Aorta (tissue), 5 donors: ENCODE measurements around the gene GAK. TPM values are rescaled to one million over a fixed set of nuclear protein-coding genes. Genes with fewer than 3 reads are reported as not detected.

ENCODE experiments used
- ATAC-seq: fragments of 200-7000 bp; cut with Tn5 transposase; one replicate; pipeline ENCODE4 v1.9.1; 2022; ENCODE audit warnings: moderate library complexity; ENCODE audit not compliant: low FRiP score
- DNase-seq, 2 donors: peaks; one replicate each; pipeline ENCODE4 v3.0.0-alpha.2; 2020
- H3K27ac ChIP-seq, 2 donors: one replicate each; pipeline ENCODE4 v1.5.1; 2013; ENCODE audit warnings: low read length in 2 of 2, mild to moderate bottlenecking in 2 of 2, moderate library complexity in 2 of 2, control low read depth in 1 of 2, inconsistent platforms in 1 of 2, low read depth in 1 of 2
- H3K27me3 ChIP-seq, 2 donors: one replicate each; pipeline ENCODE4 v1.6.1; 2013; ENCODE audit warnings: control low read depth in 1 of 2, low read length in 1 of 2, mild to moderate bottlenecking in 1 of 2, moderate library complexity in 1 of 2; ENCODE audit not compliant: insufficient read depth in 2 of 2, control insufficient read depth in 1 of 2
- H3K36me3 ChIP-seq, 2 donors: one replicate each; pipeline ENCODE4 v1.6.1; 2013; ENCODE audit warnings: control low read depth in 1 of 2, low read length in 1 of 2, mild to moderate bottlenecking in 1 of 2; ENCODE audit not compliant: insufficient read depth in 2 of 2, control insufficient read depth in 1 of 2
- H3K4me1 ChIP-seq, 2 donors: one replicate each; pipeline ENCODE4 v1.6.1; 2013; ENCODE audit warnings: low read length in 2 of 2, control low read depth in 1 of 2, mild to moderate bottlenecking in 1 of 2, moderate library complexity in 1 of 2; ENCODE audit not compliant: insufficient read depth in 2 of 2, control insufficient read depth in 1 of 2
- H3K4me3 ChIP-seq, 2 donors: one replicate each; pipeline ENCODE4 v1.5.1; 2013; ENCODE audit warnings: low read length in 2 of 2, control low read depth in 1 of 2, mild to moderate bottlenecking in 1 of 2
- H3K9me3 ChIP-seq: one replicate; pipeline ENCODE4 v1.6.1; 2013; ENCODE audit warnings: mild to moderate bottlenecking, low read length; ENCODE audit not compliant: control insufficient read depth
- WGBS, 2 donors: extraction: QIAGEN DNeasy Blood & Tissue Kit; methylation state at CpG; one replicate each; pipeline ENCODE4 v1.1.7; 2013; 5-methylcytosine and 5-hydroxymethylcytosine counted together
- intact Hi-C, 2 donors: fragments of 100-400 bp; cut with DNase I; formaldehyde crosslinking; loops; one replicate each; pipeline versions ENCODE4 v1.14.2 to v1.15.0; 2022
- polyA plus RNA-seq, 2 donors: library from polyadenylated mRNA; stranded (reverse); fragments of 200-250 nt; gene quantifications; one replicate each; pipeline ENCODE4 v1.2.3, GENCODE V29; 2013
- total RNA-seq, 2 donors: library from RNA; stranded (reverse); fragmentation: NEBNext Ultra II Directional; extraction: Animal tissue kit (Norgen Biotek cat#: 25700); gene quantifications; one replicate each; pipeline ENCODE4 v1.2.1, GENCODE V29; 2021
- donor health status: healthy with polysubstance abuse.
- donor health status: Bipolar disorder and iron deficiency.
- donor health status: DM: no; HTN: no; CAD: no.
- donor health status: DM: no; HTN: no; CAD: no.
- donor health status: DM: yes; HTN: yes; CAD: no.

The GAK gene
- total and polyA plus RNA-seq, 4 donors, result 52.0 to 300 (median 94.4) TPM

GRCh38 chr4:960140-960635, 28.1 kb upstream of the GAK start:
- intact Hi-C loops, result no loop called here
- ATAC-seq (no peak), DNase-seq (peak in 1 of 2 donors; percentile 62)
- 79 to 86% methylated on average over 14 to 16 of the region's 16 CpGs for WGBS, 2 donors
- H3K4me1 ChIP-seq, result no peaks in the 10 kb centered on the region
- no peak overlapping the region for H3K4me3 ChIP-seq
- no peaks in the 10 kb centered on the region for H3K27me3 ChIP-seq
- H3K36me3 ChIP-seq, result no peaks in the 10 kb centered on the region
- H3K27ac ChIP-seq, result no peak overlapping the region
- no peaks in the 10 kb centered on the region for H3K9me3 ChIP-seq

DNA sequence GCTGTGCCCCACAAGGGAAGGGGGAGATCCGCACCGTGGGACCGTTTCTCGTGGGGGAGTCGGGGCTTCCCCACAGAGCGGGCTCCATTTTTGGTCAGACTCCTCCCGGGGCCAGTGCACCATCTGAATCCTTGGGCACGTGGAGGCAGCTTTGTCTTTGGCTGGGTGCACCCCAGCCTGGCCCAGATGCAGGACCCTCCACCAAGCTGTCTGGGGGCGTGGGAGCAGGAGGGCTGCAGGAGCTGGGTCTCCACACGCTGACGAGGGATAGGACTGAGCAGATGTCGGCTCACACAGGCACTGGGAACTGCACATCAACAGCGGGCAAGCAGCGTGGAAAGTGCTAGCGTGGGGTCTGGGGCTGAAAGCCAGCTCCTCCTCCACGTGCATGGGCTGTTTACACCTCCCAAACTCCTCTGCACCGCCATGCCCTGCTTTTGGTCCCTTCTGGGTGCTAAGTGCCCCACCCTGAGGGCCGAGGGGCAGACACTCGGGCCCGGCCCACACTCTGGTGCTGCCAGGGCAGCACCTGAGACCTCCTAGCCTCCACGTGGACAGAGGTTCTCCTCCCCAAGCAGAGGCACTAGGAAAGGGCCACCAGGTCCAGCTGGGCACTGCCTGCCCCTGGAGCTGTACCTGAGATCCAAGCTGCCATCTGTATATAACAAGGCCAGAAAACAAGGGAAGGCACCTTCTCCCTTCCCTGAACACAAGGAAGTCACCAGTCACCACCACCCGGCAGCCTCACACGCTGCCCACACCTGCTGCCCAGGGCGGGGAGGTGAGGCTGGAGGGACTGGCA, 27.4 kb upstream of the GAK start:
- H3K27me3 ChIP-seq, result no peaks in the 10 kb centered on the region
- no peaks in the 10 kb centered on the region for H3K36me3 ChIP-seq
- no peak for ATAC-seq
- H3K9me3 ChIP-seq, result no peaks in the 10 kb centered on the region
- intact Hi-C loops, result no loop called here
- H3K27ac ChIP-seq, result no peak overlapping the region
- 83 to 84% methylated on average over 24 of the region's 24 CpGs for WGBS, 2 donors
- DNase-seq, result peak; percentile 40 to 68
- H3K4me3 ChIP-seq, result no peak overlapping the region
- no peaks in the 10 kb centered on the region for H3K4me1 ChIP-seq

- WGBS, 2 donors, result 78 to 82% methylated on average over 17 of the region's 17 CpGs
- intact Hi-C loops, result no loop called here
- Histone ChIP-seq H3K4me1 (no peaks in the 10 kb centered on the region), H3K4me3 (no peak overlapping the region), H3K9me3 (no peaks in the 10 kb centered on the region), H3K27me3 (no peaks in the 10 kb centered on the region), H3K36me3 (no peaks in the 10 kb centered on the region), H3K27ac (no peak overlapping the region)
- DNase-seq, result peak; percentile 30 to 66
- ATAC-seq, result no peak
These were observed 26.7 kb upstream of the GAK start for GRCh38 chr4:958696-959337.

GRCh38 chr4:958314-958665, 26.2 kb upstream of the GAK start:
- Histone ChIP-seq H3K9me3 (no peaks in the 10 kb centered on the region), H3K4me1 (no peaks in the 10 kb centered on the region), H3K36me3 (no peaks in the 10 kb centered on the region), H3K27ac (no peak overlapping the region), H3K27me3 (no peaks in the 10 kb centered on the region), H3K4me3 (no peak overlapping the region)
- WGBS, 2 donors, result 88 to 93% methylated on average over 14 to 17 of the region's 17 CpGs
- ATAC-seq, result no peak
- intact Hi-C loops, result no loop called here
- peak; percentile 36 to 68 for DNase-seq

- Histone ChIP-seq H3K36me3 (no peaks in the 10 kb centered on the region), H3K27ac (no peak overlapping the region), H3K27me3 (no peaks in the 10 kb centered on the region), H3K4me1 (no peaks in the 10 kb centered on the region), H3K9me3 (no peaks in the 10 kb centered on the region), H3K4me3 (no peak overlapping the region)
- 90 to 92% methylated on average over 44 to 45 of the region's 45 CpGs for WGBS, 2 donors
- DNase-seq, result peak; percentile 42 to 68
- intact Hi-C loops, result no loop called here
- ATAC-seq, result no peak
These were observed 25.6 kb upstream of the GAK start for GRCh38 chr4:957581-958313.

DNA sequence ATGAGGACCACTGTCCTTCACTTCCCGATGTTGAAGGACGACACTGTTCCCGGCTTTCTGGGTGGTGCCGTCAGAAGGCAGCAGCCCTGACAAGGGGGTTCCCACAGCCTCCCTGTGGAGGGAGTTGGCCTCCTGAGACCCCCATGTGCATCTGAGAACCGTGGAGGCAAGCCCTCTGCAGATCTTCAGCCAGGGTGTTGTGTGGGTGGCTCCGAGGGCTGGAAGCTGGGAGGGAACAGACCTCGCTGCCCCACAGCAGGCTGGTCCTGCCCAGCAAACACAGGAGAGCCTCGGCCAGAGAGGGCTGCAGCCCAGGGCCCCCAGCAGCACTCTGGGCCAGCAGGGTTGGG, 25.1 kb upstream of the GAK start:
- H3K27ac ChIP-seq, result no peak overlapping the region
- no peaks in the 10 kb centered on the region for H3K36me3 ChIP-seq
- WGBS, 2 donors, result 73 to 78% methylated on average over 8 of the region's 8 CpGs
- no peaks in the 10 kb centered on the region for H3K4me1 ChIP-seq
- no peak overlapping the region for H3K4me3 ChIP-seq
- H3K9me3 ChIP-seq, result no peaks in the 10 kb centered on the region
- H3K27me3 ChIP-seq, result no peaks in the 10 kb centered on the region
- intact Hi-C loops, result no loop called here
- ATAC-seq (no peak), DNase-seq (peak in 1 of 2 donors; percentile 63)

GRCh38 chr4:956531-957230, 24.6 kb upstream of the GAK start:
- DNase-seq (peak; percentile 35 to 69), ATAC-seq (no peak)
- Histone ChIP-seq H3K4me1 (no peaks in the 10 kb centered on the region), H3K27me3 (no peaks in the 10 kb centered on the region), H3K27ac (no peak overlapping the region), H3K36me3 (no peaks in the 10 kb centered on the region), H3K4me3 (no peak overlapping the region), H3K9me3 (no peaks in the 10 kb centered on the region)
- intact Hi-C loops, result no loop called here
- WGBS, 2 donors, result 83 to 84% methylated on average over 14 of the region's 14 CpGs

- H3K27me3 ChIP-seq, result no peaks in the 10 kb centered on the region
- no peaks in the 10 kb centered on the region for H3K4me1 ChIP-seq
- H3K27ac ChIP-seq, result no peak overlapping the region
- ATAC-seq, result no peak
- no peaks in the 10 kb centered on the region for H3K9me3 ChIP-seq
- intact Hi-C loops, result no loop called here
- H3K4me3 ChIP-seq, result no peak overlapping the region
- H3K36me3 ChIP-seq, result no peaks in the 10 kb centered on the region
- WGBS, 2 donors, result 83 to 85% methylated on average over 12 of the region's 12 CpGs
- DNase-seq, result peak; percentile 45 to 70
These were observed 23.8 kb upstream of the GAK start for GRCh38 chr4:955931-956381.
